ENCODE data around the gene EPS8.

EPS8 gene

DNA sequence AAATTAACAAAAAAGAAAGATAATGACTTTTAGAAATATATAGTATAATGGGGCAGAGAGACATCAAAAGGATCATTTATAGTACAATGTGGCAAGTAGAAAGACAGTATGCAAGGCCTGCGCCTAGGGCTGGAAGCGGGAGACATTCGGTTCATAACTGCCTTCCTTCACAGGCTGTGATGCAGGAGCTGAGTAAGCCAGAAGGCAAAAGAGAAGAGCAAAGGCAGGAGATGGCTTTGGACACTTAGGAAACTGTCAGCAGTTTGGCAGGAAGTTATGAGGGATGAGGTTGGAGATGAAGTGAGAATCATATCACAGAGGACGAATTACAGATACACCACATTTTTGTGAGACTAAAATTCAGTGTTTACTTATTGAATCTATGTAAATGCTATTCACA, 97.8 kb downstream of the EPS8 start:
- H3K27ac ChIP-seq (ENCODE audit: low read length) = no peak overlapping the region
- H3K4me2 ChIP-seq (ENCODE audit: insufficient read depth, low read length) = no peak overlapping the region

DNA sequence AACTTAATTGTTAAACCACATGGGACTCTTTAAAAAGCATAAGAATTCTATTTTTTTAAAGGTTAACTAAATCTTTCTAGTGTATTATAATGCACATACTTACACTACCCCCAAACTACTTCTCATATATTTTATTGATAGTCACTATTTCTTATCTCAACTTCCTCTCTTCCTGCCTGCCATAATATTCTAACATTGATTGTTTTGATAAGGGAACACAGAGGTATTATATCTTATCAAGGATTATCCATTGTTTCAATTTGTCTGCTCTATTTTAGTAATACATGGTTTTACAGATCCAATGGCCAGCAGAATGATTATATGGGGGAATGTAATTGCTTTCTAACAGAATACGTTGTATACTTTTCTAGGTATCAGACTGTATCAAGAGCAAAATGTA, 98.9 kb downstream of the EPS8 start:
- Histone ChIP-seq H3K9me3 (ENCODE audit: insufficient read depth, low read length, severe bottlenecking) (no peaks in the 10 kb centered on the region), H3K4me2 (ENCODE audit: insufficient read depth, low read length) (no peak overlapping the region)

More for the DNA sequence above, 97.8 kb downstream of the EPS8 start:
- Histone ChIP-seq H4K20me1 (ENCODE audit: insufficient read depth, low read length) (no peaks in the 10 kb centered on the region), H3K36me3 (ENCODE audit: insufficient read depth, low read length) (no peaks in the 10 kb centered on the region), H3K4me1 (ENCODE audit: insufficient read depth, low read length) (no peaks in the 10 kb centered on the region), H3K79me2 (ENCODE audit: insufficient read depth, low read length) (no peaks in the 10 kb centered on the region), H3K27me3 (ENCODE audit: insufficient read depth, low read length, poor library complexity) (peaks cover 15% of the 10 kb centered on the region), H3K9ac (ENCODE audit: low read depth, low read length) (no peak overlapping the region), H2AFZ (ENCODE audit: low read depth, low read length) (no peak overlapping the region), H3K4me3 (ENCODE audit: low read depth in 1 of 2, low read length in 2 of 2) (no peak overlapping the region), H3K9me3 (ENCODE audit: insufficient read depth, low read length, severe bottlenecking) (no peaks in the 10 kb centered on the region)
- DNase-seq (no peak), ATAC-seq (ENCODE audit: insufficient read depth, low read depth) (no peak)
- TF ChIP-seq, protein P1, sequence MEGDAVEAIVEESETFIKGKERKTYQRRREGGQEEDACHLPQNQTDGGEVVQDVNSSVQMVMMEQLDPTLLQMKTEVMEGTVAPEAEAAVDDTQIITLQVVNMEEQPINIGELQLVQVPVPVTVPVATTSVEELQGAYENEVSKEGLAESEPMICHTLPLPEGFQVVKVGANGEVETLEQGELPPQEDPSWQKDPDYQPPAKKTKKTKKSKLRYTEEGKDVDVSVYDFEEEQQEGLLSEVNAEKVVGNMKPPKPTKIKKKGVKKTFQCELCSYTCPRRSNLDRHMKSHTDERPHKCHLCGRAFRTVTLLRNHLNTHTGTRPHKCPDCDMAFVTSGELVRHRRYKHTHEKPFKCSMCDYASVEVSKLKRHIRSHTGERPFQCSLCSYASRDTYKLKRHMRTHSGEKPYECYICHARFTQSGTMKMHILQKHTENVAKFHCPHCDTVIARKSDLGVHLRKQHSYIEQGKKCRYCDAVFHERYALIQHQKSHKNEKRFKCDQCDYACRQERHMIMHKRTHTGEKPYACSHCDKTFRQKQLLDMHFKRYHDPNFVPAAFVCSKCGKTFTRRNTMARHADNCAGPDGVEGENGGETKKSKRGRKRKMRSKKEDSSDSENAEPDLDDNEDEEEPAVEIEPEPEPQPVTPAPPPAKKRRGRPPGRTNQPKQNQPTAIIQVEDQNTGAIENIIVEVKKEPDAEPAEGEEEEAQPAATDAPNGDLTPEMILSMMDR (IDR thresholded peaks at IDR 0.05; ENCODE audit: borderline replicate concordance, extremely low read depth, low read length, poor library complexity, severe bottlenecking) = no peak
- no peak for TF ChIP-seq EZH2 (IDR thresholded peaks at IDR 0.05; ENCODE audit: borderline replicate concordance, low read depth, low read length, severe bottlenecking)

DNA sequence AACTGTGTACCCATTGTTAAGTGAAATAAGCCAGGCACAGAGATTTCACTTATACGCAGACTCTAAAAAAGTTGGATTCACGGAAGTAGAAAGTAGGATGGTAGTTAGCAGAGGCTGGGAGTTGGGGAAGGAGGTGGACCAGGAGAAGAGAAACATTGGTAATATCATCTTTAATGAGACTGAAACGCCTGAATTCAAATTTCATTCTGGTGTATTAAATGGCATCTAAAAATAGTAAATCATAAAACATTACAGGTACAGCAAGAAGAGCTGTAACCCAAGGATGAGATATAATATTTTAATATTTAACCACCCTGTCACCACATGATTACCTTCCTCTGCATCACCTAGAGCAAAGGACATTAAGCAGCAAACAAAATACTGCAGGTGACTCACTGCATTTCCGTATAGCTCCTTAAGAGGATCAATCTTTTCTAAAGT, 99.4 kb downstream of the EPS8 start:
- DNase-seq (no peak), ATAC-seq (ENCODE audit: insufficient read depth, low read depth) (no peak)
- Histone ChIP-seq H3K9ac (ENCODE audit: low read depth, low read length) (no peak overlapping the region), H3K4me2 (ENCODE audit: insufficient read depth, low read length) (no peak overlapping the region), H3K36me3 (ENCODE audit: insufficient read depth, low read length) (no peaks in the 10 kb centered on the region), H3K27me3 (ENCODE audit: insufficient read depth, low read length, poor library complexity) (peaks cover 27% of the 10 kb centered on the region), H3K4me1 (ENCODE audit: insufficient read depth, low read length) (no peaks in the 10 kb centered on the region), H3K27ac (ENCODE audit: low read length) (no peak overlapping the region), H2AFZ (ENCODE audit: low read depth, low read length) (no peak overlapping the region), H4K20me1 (ENCODE audit: insufficient read depth, low read length) (no peaks in the 10 kb centered on the region), H3K79me2 (ENCODE audit: insufficient read depth, low read length) (no peaks in the 10 kb centered on the region), H3K9me3 (ENCODE audit: insufficient read depth, low read length, severe bottlenecking) (no peaks in the 10 kb centered on the region), H3K4me3 (ENCODE audit: low read depth in 1 of 2, low read length in 2 of 2) (no peak overlapping the region)
- no peak for TF ChIP-seq EZH2 (IDR thresholded peaks at IDR 0.05; ENCODE audit: borderline replicate concordance, low read depth, low read length, severe bottlenecking)
- TF ChIP-seq, protein P1 (IDR thresholded peaks at IDR 0.05; ENCODE audit: borderline replicate concordance, extremely low read depth, low read length, poor library complexity, severe bottlenecking) = no peak

More for the DNA sequence above, 98.9 kb downstream of the EPS8 start:
- no peaks in the 10 kb centered on the region for H3K4me1 ChIP-seq (ENCODE audit: insufficient read depth, low read length)
- H3K27ac ChIP-seq (ENCODE audit: low read length) = no peak overlapping the region
- no peak for ATAC-seq (ENCODE audit: insufficient read depth, low read depth)
- H3K27me3 ChIP-seq (ENCODE audit: insufficient read depth, low read length, poor library complexity) = peaks cover 22% of the 10 kb centered on the region
- no peak overlapping the region for H2AFZ ChIP-seq (ENCODE audit: low read depth, low read length)
- TF ChIP-seq EZH2 (IDR thresholded peaks at IDR 0.05; ENCODE audit: borderline replicate concordance, low read depth, low read length, severe bottlenecking) = no peak
- TF ChIP-seq, protein P1 (IDR thresholded peaks at IDR 0.05; ENCODE audit: borderline replicate concordance, extremely low read depth, low read length, poor library complexity, severe bottlenecking) = no peak
- H3K36me3 ChIP-seq (ENCODE audit: insufficient read depth, low read length) = no peaks in the 10 kb centered on the region
- no peaks in the 10 kb centered on the region for H3K79me2 ChIP-seq (ENCODE audit: insufficient read depth, low read length)
- H3K9ac ChIP-seq (ENCODE audit: low read depth, low read length) = no peak overlapping the region
- no peaks in the 10 kb centered on the region for H4K20me1 ChIP-seq (ENCODE audit: insufficient read depth, low read length)
- H3K4me3 ChIP-seq (ENCODE audit: low read depth in 1 of 2, low read length in 2 of 2) = no peak overlapping the region
- no peak for DNase-seq

Data from DND-41 (cell line).